HepG2 (cell line): ENCODE measurements around the gene B4GALT5.

Experiments
- CC2D1A ChIP-seq: sonication (generic); formaldehyde crosslinking; IDR thresholded peaks from 2 replicates; pipeline ENCODE4 v1.8.1; 2023; ENCODE audit warnings: mild to moderate bottlenecking, missing genetic modification reagents
- POLR2A ChIP-seq, 2 experiments: IDR thresholded peaks; 2 replicates each; pipeline ENCODE4 v1.6.1; 2011; ENCODE audit warnings: low read depth in 2 of 2, low read length in 2 of 2, mild to moderate bottlenecking in 1 of 2, moderate library complexity in 1 of 2; ENCODE audit not compliant: insufficient read depth in 1 of 2
- SIX4 ChIP-seq: sonication (generic); formaldehyde crosslinking; IDR thresholded peaks from 2 replicates; pipeline ENCODE4 v1.4.0; 2020; ENCODE audit warnings: missing genetic modification reagents
- YEATS4 ChIP-seq: sonication (generic); formaldehyde crosslinking; IDR thresholded peaks from 2 replicates; pipeline ENCODE4 v1.4.0; 2020; ENCODE audit warnings: missing genetic modification reagents, borderline replicate concordance
- TF ChIP-seq, protein P1 (sequence below): sonication (generic); formaldehyde crosslinking; IDR thresholded peaks from 2 replicates; pipeline ENCODE4 v1.5.0; 2020; ENCODE audit warnings: mild to moderate bottlenecking, missing genetic modification reagents, moderate library complexity

DNA sequence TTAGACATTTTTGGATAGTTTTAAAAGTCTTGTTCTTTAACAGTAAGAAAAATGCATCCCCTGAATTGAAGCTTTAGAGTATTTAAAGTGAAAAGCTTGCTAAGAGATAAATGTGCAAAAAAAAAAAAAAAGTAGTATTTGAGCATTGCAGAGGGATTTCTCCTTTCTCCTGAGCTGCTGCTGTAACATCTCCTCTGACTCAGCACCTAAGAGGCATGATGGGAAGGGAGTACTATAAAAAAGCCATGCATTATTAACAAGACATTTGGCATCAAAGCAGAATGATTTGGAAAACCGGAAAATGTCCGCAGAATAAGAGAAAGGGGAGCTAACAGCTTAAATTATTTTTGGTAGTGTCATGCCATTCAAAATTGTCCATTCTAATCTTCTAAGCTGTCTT lies 27.9 kb downstream of the B4GALT5 start:
- TF ChIP-seq, protein P1, sequence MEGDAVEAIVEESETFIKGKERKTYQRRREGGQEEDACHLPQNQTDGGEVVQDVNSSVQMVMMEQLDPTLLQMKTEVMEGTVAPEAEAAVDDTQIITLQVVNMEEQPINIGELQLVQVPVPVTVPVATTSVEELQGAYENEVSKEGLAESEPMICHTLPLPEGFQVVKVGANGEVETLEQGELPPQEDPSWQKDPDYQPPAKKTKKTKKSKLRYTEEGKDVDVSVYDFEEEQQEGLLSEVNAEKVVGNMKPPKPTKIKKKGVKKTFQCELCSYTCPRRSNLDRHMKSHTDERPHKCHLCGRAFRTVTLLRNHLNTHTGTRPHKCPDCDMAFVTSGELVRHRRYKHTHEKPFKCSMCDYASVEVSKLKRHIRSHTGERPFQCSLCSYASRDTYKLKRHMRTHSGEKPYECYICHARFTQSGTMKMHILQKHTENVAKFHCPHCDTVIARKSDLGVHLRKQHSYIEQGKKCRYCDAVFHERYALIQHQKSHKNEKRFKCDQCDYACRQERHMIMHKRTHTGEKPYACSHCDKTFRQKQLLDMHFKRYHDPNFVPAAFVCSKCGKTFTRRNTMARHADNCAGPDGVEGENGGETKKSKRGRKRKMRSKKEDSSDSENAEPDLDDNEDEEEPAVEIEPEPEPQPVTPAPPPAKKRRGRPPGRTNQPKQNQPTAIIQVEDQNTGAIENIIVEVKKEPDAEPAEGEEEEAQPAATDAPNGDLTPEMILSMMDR (CRISPR knock-in tag) = no peak
- TF ChIP-seq CC2D1A (CRISPR knock-in tag) (no peak), POLR2A (IDR thresholded peaks at IDR 0.05; ENCODE audit: insufficient read depth in 1 of 2, low read depth in 2 of 2, low read length in 2 of 2) (no peak), SIX4 (CRISPR knock-in tag) (no peak), YEATS4 (CRISPR knock-in tag) (no peak)
